Esophagus muscularis mucosa (tissue), 4 donors: ENCODE measurements around the gene PLEKHM1.

Experiments
- CTCF ChIP-seq, 3 experiments: fragments of 200-600 bp in 2 of 3; fragments of 450-650 bp in 1 of 3; sonication (generic) in 2 of 3; IDR thresholded peaks; one replicate each; pipeline ENCODE4 v1.5.1; 2017 to 2019; ENCODE audit warnings: antibody characterized with exemption in 3 of 3, mild to moderate bottlenecking in 2 of 3, moderate library complexity in 1 of 3
- EP300 ChIP-seq: sonication (generic); formaldehyde crosslinking; IDR thresholded peaks from one replicate; pipeline ENCODE4 v1.6.1; 2017; ENCODE audit warnings: antibody characterized with exemption
- POLR2A ChIP-seq: fragments of 450-650 bp; IDR thresholded peaks from one replicate; pipeline ENCODE4 v1.6.1; 2017; ENCODE audit warnings: antibody characterized with exemption, moderate library complexity, mild to moderate bottlenecking, low read depth
- POLR2AphosphoS5 ChIP-seq, 2 donors: sonication (generic); formaldehyde crosslinking; IDR thresholded peaks; one replicate each; pipeline ENCODE4 v1.6.1; 2017; ENCODE audit warnings: antibody characterized with exemption in 2 of 2

GRCh38 chr17:45387739-45388138 lies 102.8 kb downstream of the PLEKHM1 start:
- TF ChIP-seq EP300 (no peak), CTCF (IDR thresholded peaks at IDR 0.05) (no peak), POLR2A (no peak), POLR2AphosphoS5 (IDR thresholded peaks at IDR 0.05) (no peak)
